Neural progenitor cell (in vitro differentiated cells): ENCODE measurements around the gene NOP16. TPM values are rescaled to one million over a fixed set of nuclear protein-coding genes. Genes with fewer than 3 reads are reported as not detected.

Experiments used
- DNase-seq: peaks from one replicate; pipeline ENCODE4 v3.0.0-alpha.2; 2016; ENCODE audit warnings: low spot score
- H2AFZ ChIP-seq: fragments of 200-600 bp; sonication (generic); replicated peaks from 2 replicates; pipeline ENCODE4 v1.6.1; 2016; ENCODE audit warnings: antibody characterized with exemption
- H3F3A ChIP-seq: fragments of 200-600 bp; sonication (generic); 2 replicates; pipeline ENCODE4 v1.6.1; 2016; ENCODE audit warnings: antibody characterized with exemption, low read depth
- H3K27ac ChIP-seq: fragments of 200-600 bp; sonication (generic); 2 replicates; pipeline ENCODE4 v1.5.1; 2016; ENCODE audit warnings: mild to moderate bottlenecking
- H3K27me3 ChIP-seq: fragments of 200-600 bp; sonication (generic); 2 replicates; pipeline ENCODE4 v1.6.1; 2016; ENCODE audit warnings: mild to moderate bottlenecking, moderate library complexity
- H3K36me3 ChIP-seq: fragments of 200-600 bp; sonication (generic); 2 replicates; pipeline ENCODE4 v1.5.1; 2016
- H3K4me1 ChIP-seq: fragments of 200-600 bp; sonication (generic); 2 replicates; pipeline ENCODE4 v1.6.1; 2016; ENCODE audit warnings: mixed run types
- H3K4me2 ChIP-seq: fragments of 200-600 bp; sonication (generic); 2 replicates; pipeline ENCODE4 v1.6.1; 2016
- H3K4me3 ChIP-seq: fragments of 200-600 bp; sonication (generic); 2 replicates; pipeline ENCODE4 v1.5.1; 2016
- H3K79me2 ChIP-seq: fragments of 200-600 bp; sonication (generic); 2 replicates; pipeline ENCODE4 v1.6.1; 2016; ENCODE audit warnings: low read depth
- H3K9ac ChIP-seq: fragments of 200-600 bp; sonication (generic); 2 replicates; pipeline ENCODE4 v1.6.1; 2016
- H3K9me3 ChIP-seq: fragments of 200-600 bp; sonication (generic); 2 replicates; pipeline ENCODE4 v1.5.1; 2016; ENCODE audit warnings: low read depth
- H4K20me1 ChIP-seq: fragments of 200-600 bp; sonication (generic); 2 replicates; pipeline ENCODE4 v1.6.1; 2016; ENCODE audit warnings: low read depth
- H3K27ac Mint-ChIP-seq: 3 replicates; pipeline ENCODE4 v1.8.0; 2021; ENCODE audit warnings: mixed read lengths
- H3K27me3 Mint-ChIP-seq: 2 replicates; pipeline ENCODE4 v1.8.0; 2022; ENCODE audit warnings: low read depth, mild to moderate bottlenecking, inconsistent platforms, moderate library complexity, mixed read lengths; ENCODE audit not compliant: insufficient read depth
- H3K36me3 Mint-ChIP-seq: 3 replicates; pipeline ENCODE4 v1.8.0; 2021; ENCODE audit warnings: mixed read lengths
- H3K4me1 Mint-ChIP-seq: 3 replicates; pipeline ENCODE4 v1.8.0; 2021; ENCODE audit warnings: mixed read lengths
- H3K4me3 Mint-ChIP-seq: 3 replicates; pipeline ENCODE4 v1.8.0; 2021; ENCODE audit warnings: mild to moderate bottlenecking, moderate library complexity, mixed read lengths
- H3K9me3 Mint-ChIP-seq: 3 replicates; pipeline ENCODE4 v1.8.0; 2020; ENCODE audit warnings: mixed read lengths
- EZH2 ChIP-seq: fragments of 200-600 bp; sonication (generic); IDR thresholded peaks from 2 replicates; pipeline ENCODE4 v1.6.1; 2017; ENCODE audit warnings: antibody characterized with exemption, mild to moderate bottlenecking, moderate library complexity
- EZH2phosphoT487 ChIP-seq: fragments of 200-600 bp; sonication (generic); IDR thresholded peaks from 2 replicates; pipeline ENCODE4 v1.6.1; 2017; ENCODE audit warnings: antibody characterized with exemption
- total RNA-seq: library from RNA; depleted of rRNA; stranded (reverse); fragments of >200 nt; gene quantifications from 2 replicates; pipeline ENCODE4 v1.2.3, GENCODE V29; 2015; ENCODE audit warnings: low replicate concordance
- TF ChIP-seq, protein P1 (sequence below): fragments of 200-600 bp; sonication (generic); IDR thresholded peaks from 2 replicates; pipeline ENCODE4 v1.5.1; 2017; ENCODE audit warnings: antibody characterized with exemption, mild to moderate bottlenecking

NOP16 gene
- total RNA-seq, 1 donor from 2014 or later: 10.3 TPM

DNA sequence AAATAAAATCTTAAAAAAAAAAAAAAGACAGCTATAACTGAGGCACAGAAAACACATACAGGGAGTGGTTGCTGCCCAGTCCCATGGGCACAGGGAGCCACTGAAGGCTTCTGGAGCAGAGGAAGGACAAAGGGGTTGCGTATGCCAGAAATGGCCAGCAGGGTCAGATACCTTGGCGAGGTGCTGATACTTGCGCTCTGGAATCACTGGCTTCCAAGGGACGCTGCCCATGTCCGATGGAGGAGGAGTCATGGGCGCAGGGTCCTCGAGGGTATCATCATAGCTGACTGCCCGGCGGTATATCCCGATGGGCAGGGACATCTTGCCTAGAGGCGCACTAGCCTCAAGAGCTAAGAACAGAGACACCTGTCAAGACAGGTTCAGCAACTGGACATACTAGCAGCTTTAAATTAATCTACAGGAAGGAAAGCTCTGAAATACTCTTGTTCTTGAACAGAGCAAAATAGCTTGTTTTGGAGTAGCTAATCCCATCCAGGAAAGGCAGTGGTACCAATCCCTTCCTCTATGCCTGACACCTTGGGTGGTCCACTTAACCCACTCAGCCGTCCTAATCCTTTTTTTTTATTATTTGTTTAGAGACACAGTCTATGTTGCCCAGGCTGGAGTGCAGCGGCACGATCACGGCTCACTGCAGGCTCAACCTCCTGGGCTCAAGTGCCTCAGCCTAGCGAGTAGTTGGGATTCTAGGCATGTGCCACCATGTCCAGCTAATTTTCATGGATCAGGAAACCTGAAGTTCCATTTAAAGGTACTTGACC, 32.8 kb downstream of the NOP16 start:
- Mint-ChIP-seq H3K27me3 (no peaks in the 10 kb centered on the region), H3K36me3 (peaks cover 37% of the 10 kb centered on the region), H3K27ac (no peak overlapping the region), H3K4me3 (no peak overlapping the region), H3K9me3 (no peaks in the 10 kb centered on the region), H3K4me1 (peaks cover 9% of the 10 kb centered on the region)
- Histone ChIP-seq H3K36me3 (no peaks in the 10 kb centered on the region), H3K4me1 (peaks cover 11% of the 10 kb centered on the region), H3K9me3 (no peaks in the 10 kb centered on the region), H3K9ac (no peak overlapping the region), H3K4me3 (no peak overlapping the region), H4K20me1 (peaks cover 89% of the 10 kb centered on the region), H3F3A (no peaks in the 10 kb centered on the region), H3K4me2 (peak overlapping the region; percentile 33), H3K27ac (no peak overlapping the region), H3K79me2 (peaks cover 88% of the 10 kb centered on the region), H2AFZ (no peak overlapping the region), H3K27me3 (no peaks in the 10 kb centered on the region)
- TF ChIP-seq, protein P1, sequence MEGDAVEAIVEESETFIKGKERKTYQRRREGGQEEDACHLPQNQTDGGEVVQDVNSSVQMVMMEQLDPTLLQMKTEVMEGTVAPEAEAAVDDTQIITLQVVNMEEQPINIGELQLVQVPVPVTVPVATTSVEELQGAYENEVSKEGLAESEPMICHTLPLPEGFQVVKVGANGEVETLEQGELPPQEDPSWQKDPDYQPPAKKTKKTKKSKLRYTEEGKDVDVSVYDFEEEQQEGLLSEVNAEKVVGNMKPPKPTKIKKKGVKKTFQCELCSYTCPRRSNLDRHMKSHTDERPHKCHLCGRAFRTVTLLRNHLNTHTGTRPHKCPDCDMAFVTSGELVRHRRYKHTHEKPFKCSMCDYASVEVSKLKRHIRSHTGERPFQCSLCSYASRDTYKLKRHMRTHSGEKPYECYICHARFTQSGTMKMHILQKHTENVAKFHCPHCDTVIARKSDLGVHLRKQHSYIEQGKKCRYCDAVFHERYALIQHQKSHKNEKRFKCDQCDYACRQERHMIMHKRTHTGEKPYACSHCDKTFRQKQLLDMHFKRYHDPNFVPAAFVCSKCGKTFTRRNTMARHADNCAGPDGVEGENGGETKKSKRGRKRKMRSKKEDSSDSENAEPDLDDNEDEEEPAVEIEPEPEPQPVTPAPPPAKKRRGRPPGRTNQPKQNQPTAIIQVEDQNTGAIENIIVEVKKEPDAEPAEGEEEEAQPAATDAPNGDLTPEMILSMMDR: peak; percentile 34
- TF ChIP-seq EZH2phosphoT487 (no peak), EZH2 (no peak)
- DNase-seq: peak; percentile 64

GRCh38 chr5:176353533-176353932, 34.9 kb downstream of the NOP16 start:
- Mint-ChIP-seq H3K36me3 (peaks cover 52% of the 10 kb centered on the region), H3K4me1 (peaks cover 6% of the 10 kb centered on the region), H3K4me3 (no peak overlapping the region), H3K9me3 (no peaks in the 10 kb centered on the region), H3K27ac (no peak overlapping the region), H3K27me3 (no peaks in the 10 kb centered on the region)
- H2AFZ ChIP-seq: no peak overlapping the region
- peaks cover 86% of the 10 kb centered on the region for H4K20me1 ChIP-seq
- DNase-seq: no peak
- no peak overlapping the region for H3K4me2 ChIP-seq
- H3K4me3 ChIP-seq: no peak overlapping the region
- peaks cover 70% of the 10 kb centered on the region for H3K79me2 ChIP-seq
- H3K27ac ChIP-seq: no peak overlapping the region
- no peak for TF ChIP-seq EZH2
- TF ChIP-seq EZH2phosphoT487: no peak
- TF ChIP-seq, protein P1: no peak
- H3K9me3 ChIP-seq: no peaks in the 10 kb centered on the region
- H3K4me1 ChIP-seq: peaks cover 11% of the 10 kb centered on the region
- no peaks in the 10 kb centered on the region for H3K27me3 ChIP-seq
- no peaks in the 10 kb centered on the region for H3F3A ChIP-seq
- H3K36me3 ChIP-seq: no peaks in the 10 kb centered on the region
- no peak overlapping the region for H3K9ac ChIP-seq

DNA sequence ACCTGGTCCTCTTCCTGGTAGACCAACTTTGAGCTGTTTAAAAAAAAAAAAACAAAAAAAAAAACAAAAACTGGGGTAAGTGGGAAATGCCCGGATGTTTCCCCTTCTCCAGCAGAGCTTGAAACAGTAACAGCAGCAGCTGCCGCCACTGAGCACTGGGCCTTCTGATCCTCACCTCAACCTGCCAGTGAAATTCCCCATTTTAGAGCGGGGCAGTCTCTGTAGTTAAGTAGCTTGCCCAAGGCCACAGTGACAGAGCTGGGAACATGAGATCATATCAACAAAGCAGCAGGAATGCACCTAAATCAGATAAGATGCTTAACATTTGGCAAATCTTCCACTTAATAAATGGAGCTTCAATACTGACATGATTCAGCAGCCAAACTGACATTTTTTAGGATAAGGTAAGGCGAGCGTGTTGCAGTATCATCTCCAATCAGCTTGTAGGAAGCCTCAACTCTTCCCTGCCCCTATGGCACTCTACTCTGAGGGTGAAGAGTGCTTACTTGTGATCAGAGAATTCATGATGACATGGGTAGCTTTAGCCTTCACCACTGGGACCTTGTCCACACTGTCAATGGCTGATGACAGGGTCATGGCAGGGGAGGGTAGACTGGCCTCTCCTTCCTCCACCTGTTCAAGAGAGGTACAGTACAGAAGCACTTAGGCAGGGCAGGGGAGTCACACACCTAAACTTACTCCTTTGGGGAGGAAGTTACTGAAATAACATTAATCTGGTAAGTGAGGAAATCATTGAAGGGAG, 36.1 kb downstream of the NOP16 start:
- H4K20me1 ChIP-seq: peaks cover 74% of the 10 kb centered on the region
- no peaks in the 10 kb centered on the region for H3K27me3 Mint-ChIP-seq

More for the DNA sequence above, 36.1 kb downstream of the NOP16 start:
- no peak overlapping the region for H3K9ac ChIP-seq
- Mint-ChIP-seq H3K36me3 (peaks cover 52% of the 10 kb centered on the region), H3K27ac (no peak overlapping the region), H3K4me1 (peaks cover 6% of the 10 kb centered on the region), H3K4me3 (no peak overlapping the region), H3K9me3 (no peaks in the 10 kb centered on the region)
- no peaks in the 10 kb centered on the region for H3K27me3 ChIP-seq
- H3K9me3 ChIP-seq: no peaks in the 10 kb centered on the region
- H3K79me2 ChIP-seq: peaks cover 57% of the 10 kb centered on the region
- no peak for DNase-seq
- no peak for TF ChIP-seq EZH2
- TF ChIP-seq EZH2phosphoT487: no peak
- TF ChIP-seq, protein P1: no peak
- H3K4me2 ChIP-seq: no peak overlapping the region
- no peak overlapping the region for H3K27ac ChIP-seq
- no peak overlapping the region for H2AFZ ChIP-seq
- no peaks in the 10 kb centered on the region for H3F3A ChIP-seq
- no peaks in the 10 kb centered on the region for H3K36me3 ChIP-seq
- H3K4me3 ChIP-seq: no peak overlapping the region
- H3K4me1 ChIP-seq: peaks cover 11% of the 10 kb centered on the region
